WTC11 (cell line): ENCODE results near the gene SLC25A31. TPM values are rescaled to one million over a fixed set of nuclear protein-coding genes. Genes with fewer than 3 reads are reported as not detected.

ENCODE experiments used
- ATAC-seq: fragments of 200-7000 bp; cut with Tn5 transposase; 2 replicates; pipeline ENCODE4 v1.10.0; 2021; ENCODE audit warnings: mild to moderate bottlenecking, moderate library complexity
- CTCF ChIA-PET: fragments of 300-600 bp; sonication (Branson Sonifier 250); formaldehyde crosslinking; loops from one replicate; lab custom pipeline; 2021; ENCODE audit warnings: antibody characterized with exemption; lab: Charles Lee
- POLR2A ChIA-PET: fragments of 350-600 bp; sonication (Branson Sonifier 250); formaldehyde crosslinking; loops from one replicate; lab custom pipeline; 2021; ENCODE audit warnings: antibody characterized with exemption; lab: Charles Lee
- DNase-seq: peaks from one replicate; pipeline ENCODE4 v3.0.0; 2021; ENCODE audit warnings: low spot score
- H3K27ac Mint-ChIP-seq: 2 replicates; pipeline ENCODE4 v1.8.0; 2021; ENCODE audit warnings: mixed read lengths
- H3K27me3 Mint-ChIP-seq: 2 replicates; pipeline ENCODE4 v1.8.0; 2021; ENCODE audit warnings: low read depth, mild to moderate bottlenecking, moderate library complexity, mixed read lengths
- H3K36me3 Mint-ChIP-seq: 2 replicates; pipeline ENCODE4 v1.8.0; 2021; ENCODE audit warnings: mixed read lengths
- H3K4me1 Mint-ChIP-seq: 2 replicates; pipeline ENCODE4 v1.8.0; 2022; ENCODE audit warnings: mixed read lengths
- H3K4me3 Mint-ChIP-seq: 2 replicates; pipeline ENCODE4 v1.8.0; 2021; ENCODE audit warnings: mild to moderate bottlenecking, moderate library complexity, mixed read lengths
- H3K9me3 Mint-ChIP-seq: 2 replicates; pipeline ENCODE4 v1.8.0; 2021; ENCODE audit warnings: mixed read lengths
- AFF4 ChIP-seq: sonication (generic); formaldehyde crosslinking; IDR thresholded peaks from 2 replicates; pipeline ENCODE4 v1.8.1; 2023; ENCODE audit warnings: mild to moderate bottlenecking, missing genetic modification reagents, borderline replicate concordance
- ATF3 ChIP-seq: sonication (generic); formaldehyde crosslinking; conservative IDR thresholded peaks from 2 replicates; pipeline ENCODE4 v1.8.1; 2022; ENCODE audit warnings: mild to moderate bottlenecking, missing genetic modification reagents
- CBFB ChIP-seq: sonication (generic); formaldehyde crosslinking; IDR thresholded peaks from 2 replicates; pipeline ENCODE4 v1.8.1; 2022; ENCODE audit warnings: mild to moderate bottlenecking, low read depth, missing genetic modification reagents
- E2F5 ChIP-seq: sonication (generic); formaldehyde crosslinking; IDR thresholded peaks from 2 replicates; pipeline ENCODE4 v1.8.1; 2022; ENCODE audit warnings: mild to moderate bottlenecking, moderate library complexity, missing genetic modification reagents
- EMX1 ChIP-seq: fragments of 250-450 bp; sonication (Bioruptor Pico); IDR thresholded peaks from 2 replicates; pipeline ENCODE4 v1.8.0; 2021; ENCODE audit warnings: mild to moderate bottlenecking
- ESRRA ChIP-seq: sonication (generic); formaldehyde crosslinking; IDR thresholded peaks from 2 replicates; pipeline ENCODE4 v1.8.1; 2022; ENCODE audit warnings: mild to moderate bottlenecking, missing genetic modification reagents, borderline replicate concordance
- GRHL2 ChIP-seq: fragments of 250-450 bp; sonication (Bioruptor Pico); IDR thresholded peaks from 2 replicates; pipeline ENCODE4 v1.8.0; 2022; ENCODE audit warnings: mild to moderate bottlenecking, moderate library complexity; ENCODE audit not compliant: insufficient replicate concordance, severe bottlenecking
- OVOL2 ChIP-seq: fragments of 250-450 bp; sonication (Bioruptor Pico); IDR thresholded peaks from 2 replicates; pipeline ENCODE4 v1.9.0; 2021; ENCODE audit warnings: mild to moderate bottlenecking, borderline replicate concordance
- SP1 ChIP-seq: sonication (generic); formaldehyde crosslinking; conservative IDR thresholded peaks from 2 replicates; pipeline ENCODE4 v1.8.1; 2022; ENCODE audit warnings: missing genetic modification reagents
- TCF7 ChIP-seq: sonication (generic); formaldehyde crosslinking; IDR thresholded peaks from 2 replicates; pipeline ENCODE4 v1.8.0; 2022; ENCODE audit warnings: mild to moderate bottlenecking, low read depth, missing genetic modification reagents, moderate library complexity
- USF2 ChIP-seq: sonication (generic); formaldehyde crosslinking; IDR thresholded peaks from 2 replicates; pipeline ENCODE4 v1.8.1; 2023; ENCODE audit warnings: mild to moderate bottlenecking, missing genetic modification reagents, moderate library complexity
- ZNF121 ChIP-seq: sonication (generic); formaldehyde crosslinking; IDR thresholded peaks from 2 replicates; pipeline ENCODE4 v1.8.0; 2023; ENCODE audit warnings: missing genetic modification reagents
- ZNF281 ChIP-seq: sonication (generic); formaldehyde crosslinking; IDR thresholded peaks from 2 replicates; pipeline ENCODE4 v1.8.0; 2023; ENCODE audit warnings: mild to moderate bottlenecking, missing genetic modification reagents
- ZNF317 ChIP-seq: sonication (generic); formaldehyde crosslinking; IDR thresholded peaks from 2 replicates; pipeline ENCODE4 v1.8.1; 2023; ENCODE audit warnings: low read depth, mild to moderate bottlenecking, moderate library complexity, missing genetic modification reagents, borderline replicate concordance
- ZNF425 ChIP-seq: fragments of 250-450 bp; sonication (Bioruptor Pico); conservative IDR thresholded peaks from 2 replicates; pipeline ENCODE4 v1.9.0; 2021; ENCODE audit warnings: mild to moderate bottlenecking
- ZNF671 ChIP-seq: fragments of 250-450 bp; sonication (Bioruptor Pico); IDR thresholded peaks from 2 replicates; pipeline ENCODE4 v1.8.0; 2021; ENCODE audit warnings: mild to moderate bottlenecking
- ZSCAN18 ChIP-seq: fragments of 250-450 bp; sonication (Bioruptor Pico); IDR thresholded peaks from 2 replicates; pipeline ENCODE4 v2.1.2; 2022; ENCODE audit warnings: mild to moderate bottlenecking, moderate library complexity
- total RNA-seq: library from RNA; stranded (reverse); gene quantifications from 3 replicates; pipeline ENCODE4 v1.2.3, GENCODE V29; 2021

The SLC25A31 gene
- total RNA-seq, 1 experiment from 2014 or later = not detected

- no peak for ATAC-seq
Observed at GRCh38 chr4:127687580-127687979, 42.6 kb upstream of the SLC25A31 start.

More at GRCh38 chr4:127687580-127687979, 42.6 kb upstream of the SLC25A31 start:
- TF ChIP-seq CBFB = no peak
- TF ChIP-seq ZNF317 (CRISPR knock-in tag) = no peak
- TF ChIP-seq ZNF671 = no peak
- TF ChIP-seq ZNF121 (CRISPR knock-in tag) = no peak
- TF ChIP-seq ZSCAN18 (CRISPR knock-in tag) = no peak
- TF ChIP-seq ATF3 (CRISPR knock-in tag) = no peak
- TF ChIP-seq SP1 (CRISPR knock-in tag) = no peak
- no peak for TF ChIP-seq GRHL2
- no peak for TF ChIP-seq ESRRA (CRISPR knock-in tag)
- TF ChIP-seq EMX1 (CRISPR knock-in tag) = no peak
- no peak for TF ChIP-seq AFF4 (CRISPR knock-in tag)
- TF ChIP-seq TCF7 (CRISPR knock-in tag) = no peak
- no peak for TF ChIP-seq ZNF281
- TF ChIP-seq E2F5 (CRISPR knock-in tag) = no peak
- TF ChIP-seq ZNF425 (CRISPR knock-in tag) = no peak
- no peak for TF ChIP-seq USF2 (CRISPR knock-in tag)
- TF ChIP-seq OVOL2 (CRISPR knock-in tag) = no peak
- ChIA-PET POLR2A (no interaction called here), CTCF (no interaction called here)
- Mint-ChIP-seq H3K4me3 (no peak overlapping the region), H3K36me3 (peaks cover 20% of the 10 kb centered on the region), H3K27me3 (no peaks in the 10 kb centered on the region), H3K9me3 (no peaks in the 10 kb centered on the region), H3K27ac (no peak overlapping the region), H3K4me1 (no peaks in the 10 kb centered on the region; the same call in 1 of the 2 replicates)
- DNase-seq = no peak
